ENCODE measurements around the gene UNC5A. TPM values are rescaled to one million over a fixed set of nuclear protein-coding genes. Genes with fewer than 3 reads are reported as not detected.

Gene UNC5A
- total RNA-seq, 1 donor from 2014 or later = 0.40 TPM

DNA sequence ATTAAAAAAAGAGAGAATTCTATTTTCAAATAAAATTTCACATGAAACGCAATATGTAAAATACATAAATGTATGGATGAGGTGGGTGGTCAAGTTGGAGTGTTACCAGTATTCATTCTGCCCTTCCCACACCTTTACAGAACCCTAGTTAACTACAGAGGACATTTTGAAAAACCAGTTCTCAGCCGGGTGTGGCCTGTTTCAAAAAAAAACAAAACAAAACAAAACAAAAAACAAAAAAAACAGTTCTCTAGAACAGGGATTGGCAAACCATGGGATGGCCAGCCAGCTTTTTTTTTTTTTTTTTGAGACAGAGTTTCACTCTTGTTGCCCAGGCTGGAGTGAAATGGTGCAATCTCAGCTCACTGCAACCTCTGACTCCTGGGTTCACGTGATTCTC is 117.2 kb downstream of the UNC5A start:
- DNase-seq (ENCODE audit: low read depth in 2 of 2) = no peak

DNA sequence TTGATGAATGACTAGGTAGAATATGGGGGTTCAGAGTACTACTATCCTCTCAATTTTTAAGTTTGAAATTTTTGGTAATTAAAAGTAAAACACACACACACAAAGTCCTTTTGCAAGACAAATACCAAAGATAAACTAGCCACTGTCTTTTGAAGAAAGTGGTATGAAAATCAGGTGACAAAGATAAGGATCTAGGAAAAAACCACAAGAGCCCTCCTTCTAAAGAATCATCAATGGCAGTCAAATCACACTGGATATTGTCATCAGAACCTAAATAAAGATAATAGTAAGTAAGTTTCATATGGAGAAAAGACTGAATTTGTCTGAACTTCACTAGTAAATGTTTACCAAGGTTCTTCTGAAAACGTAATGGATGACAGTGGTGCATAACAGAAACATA is 119.3 kb downstream of the UNC5A start:
- no peak for DNase-seq (ENCODE audit: low read depth in 2 of 2)

Other genes starting within 250 kb of the UNC5A start
- gene GPRIN1, start 200.4 kb upstream of the UNC5A start, total RNA-seq = 3.6 and 5.2 TPM in 2 replicates
- 0.99 and 1.1 TPM in 2 replicates for gene SNCB, start 180.0 kb upstream of the UNC5A start, total RNA-seq
- not detected in 2 replicates for gene EIF4E1B, start 179.9 kb upstream of the UNC5A start, total RNA-seq
- gene TSPAN17, start 163.1 kb upstream of the UNC5A start, total RNA-seq = 34.4 and 38.7 TPM in 2 replicates
- not detected in 2 replicates for gene HK3, start 88.8 kb downstream of the UNC5A start, total RNA-seq
- 30.7 and 61.5 TPM in 2 replicates for gene UIMC1, start 196.2 kb downstream of the UNC5A start, total RNA-seq
- 14.2 and 17.3 TPM in 2 replicates for gene ZNF346, start 212.1 kb downstream of the UNC5A start, total RNA-seq

All from lung microvascular endothelial cell (primary cell).